Stimulated activated CD4-positive, alpha-beta T cell treated with anti-CD3 and anti-CD28 coated beads, Interleukin-12 subunit alpha, Interleukin-12 subunit beta, amount 100 ng/mL, for 4 hours (primary cell): ENCODE results near the gene ADGRE2.
"Not testable (repeated sequence)": the region's sequence is repeated elsewhere in the genome, so short reads cannot be mapped to it uniquely, and the experiment has no call there.

ENCODE experiments used
- DNase-seq: peaks from one replicate; pipeline ENCODE4 v3.0.0-alpha.2; 2020

ADGRE2 gene

DNA sequence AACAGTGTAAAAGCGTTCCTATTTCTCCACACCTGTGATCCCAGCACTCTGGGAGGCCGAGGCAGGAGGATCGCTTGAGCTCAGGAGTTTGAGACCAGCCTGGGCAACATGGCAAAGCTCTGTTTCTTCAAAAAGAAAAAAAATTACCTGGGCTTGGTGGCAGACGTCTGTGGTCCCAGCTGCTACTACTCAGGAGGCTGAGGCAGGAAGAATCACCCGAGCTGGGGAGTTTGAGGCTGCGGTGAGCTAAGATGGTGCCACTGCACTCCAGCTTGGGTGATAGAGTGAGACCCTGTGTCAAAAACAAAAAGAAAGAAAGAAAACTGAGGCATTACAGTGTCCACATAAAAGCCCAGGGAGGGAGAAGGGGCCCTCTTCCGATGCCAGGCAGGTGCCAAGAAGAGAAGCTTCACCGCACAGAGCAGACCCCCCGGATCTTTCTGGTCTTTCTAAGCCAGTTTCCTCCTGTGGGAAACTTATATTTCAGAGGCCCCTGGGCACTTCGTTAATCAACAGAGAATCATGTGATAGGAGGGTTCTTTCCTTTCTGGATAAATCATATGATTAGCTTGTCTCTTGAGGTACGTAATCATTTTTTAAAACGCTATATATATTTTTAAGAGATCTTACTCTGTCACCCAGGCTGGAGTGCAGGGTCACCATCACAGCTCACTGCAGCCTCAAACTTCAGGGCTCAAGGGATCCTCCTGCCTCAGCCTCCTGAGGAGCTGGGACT, at the start of gene ADGRE2:
TSS of gene ADGRE2 (minus strand) at position 451 of the 736 bp plus-strand sequence. CDS start 1,804 bp downstream, outside the sequence.
- not testable (repeated sequence) for DNase-seq

DNA sequence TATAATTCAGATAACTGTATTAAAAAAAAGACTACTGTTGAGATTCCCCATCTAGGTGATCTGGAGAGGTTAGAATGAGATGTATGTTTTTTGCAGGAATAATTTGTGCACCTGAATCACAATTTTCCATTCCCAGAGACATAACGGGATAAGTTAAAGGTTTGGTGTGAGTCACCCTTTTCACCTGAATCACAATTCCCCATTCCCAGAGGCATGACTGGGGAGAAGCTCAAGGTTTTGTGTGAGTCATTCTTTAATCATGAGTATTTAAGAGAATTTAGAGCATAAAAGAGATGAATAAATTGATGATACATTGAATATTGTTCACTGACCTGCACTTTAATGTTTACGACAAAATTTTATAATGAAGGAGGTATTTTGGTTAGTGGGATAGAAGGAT, 47.6 kb upstream of the ADGRE2 start:
- no peak for DNase-seq

DNA sequence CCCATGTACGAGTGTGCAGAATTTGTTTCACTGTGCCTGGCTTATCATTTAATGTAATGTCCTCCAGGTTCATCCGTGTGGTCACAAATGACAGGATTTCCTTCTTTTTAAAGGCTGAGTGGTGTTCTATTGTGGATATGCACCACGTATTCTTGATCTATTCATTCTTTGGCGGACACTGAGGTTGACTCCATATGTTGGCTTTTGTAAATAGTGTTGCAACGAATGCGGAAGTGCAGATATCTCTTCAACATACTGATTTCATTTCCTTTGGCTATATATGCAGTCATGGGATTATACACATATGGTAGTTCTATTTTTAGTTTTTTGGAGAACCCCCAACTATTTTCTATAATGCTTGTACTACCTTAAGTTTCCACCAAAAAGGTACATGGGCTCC, 43.6 kb upstream of the ADGRE2 start:
- no peak for DNase-seq

DNA sequence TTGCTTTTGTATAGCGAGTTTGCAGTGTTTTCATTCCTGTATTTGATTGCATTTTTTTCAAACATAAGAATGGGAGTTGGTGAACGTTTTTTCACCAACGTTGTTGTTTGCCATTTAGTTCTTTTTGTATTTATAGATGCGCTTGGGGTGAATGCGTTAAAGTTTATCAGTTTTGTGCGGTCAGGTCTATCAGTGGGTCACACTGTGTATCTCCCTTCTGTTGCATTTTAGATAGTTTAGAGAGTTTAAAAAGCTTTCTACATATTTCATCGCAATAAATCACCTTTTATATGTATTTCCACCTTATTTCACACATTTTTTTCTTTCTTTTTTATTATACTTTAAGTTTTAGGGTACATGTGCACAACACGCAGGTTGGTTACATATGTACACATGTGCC, 40.2 kb upstream of the ADGRE2 start:
- DNase-seq, result no peak

DNA sequence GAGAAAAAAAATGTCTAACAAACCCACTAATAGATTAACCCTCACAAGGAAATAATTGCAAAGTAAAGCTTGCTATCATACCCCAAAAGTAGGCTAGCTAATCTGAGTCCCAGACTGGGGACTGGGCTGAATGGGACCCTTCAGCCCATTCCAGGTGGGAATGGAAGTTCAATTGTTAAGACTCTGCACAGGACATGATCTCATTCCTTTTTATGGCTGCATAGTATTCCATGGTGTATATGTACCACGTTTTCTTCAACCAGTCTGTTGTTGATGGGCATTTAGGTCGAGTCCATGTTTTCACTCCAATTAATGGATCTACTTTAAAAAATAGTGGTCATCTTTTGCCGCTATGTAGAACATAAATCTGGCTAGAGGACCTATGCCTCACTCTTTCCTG, 38.7 kb upstream of the ADGRE2 start:
- DNase-seq, result no peak

DNA sequence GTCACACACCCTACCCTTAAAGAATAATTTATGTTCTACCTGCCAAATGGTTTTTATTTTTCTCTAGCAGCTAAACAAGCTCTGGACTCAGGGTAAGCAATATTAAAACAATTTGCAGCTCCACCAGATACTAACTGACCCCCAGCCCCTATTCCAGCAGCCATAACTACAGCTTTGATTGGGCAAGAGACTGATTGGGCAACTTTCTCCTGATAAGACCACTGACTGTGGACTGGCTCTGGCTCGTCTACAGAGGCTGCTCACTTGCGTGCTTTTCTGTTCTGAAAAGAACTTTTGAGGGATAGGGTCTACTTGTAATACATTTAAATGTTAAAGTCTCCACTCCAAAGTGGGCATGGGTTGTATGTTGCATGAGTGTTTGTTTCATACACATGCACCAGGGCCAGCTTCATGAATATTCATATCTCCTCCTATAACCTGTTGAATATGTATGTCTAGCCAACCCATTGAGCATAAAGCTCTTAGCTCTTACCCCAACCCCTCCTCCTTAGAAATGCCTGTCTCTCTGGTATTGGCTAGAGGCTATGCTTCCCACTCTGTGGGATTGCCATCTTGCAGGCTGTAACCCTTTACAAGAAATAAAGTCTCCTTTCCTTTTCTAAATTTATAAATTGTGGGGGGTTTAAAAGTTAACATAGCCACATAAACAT, 36.8 kb upstream of the ADGRE2 start:
- DNase-seq, result no peak

DNA sequence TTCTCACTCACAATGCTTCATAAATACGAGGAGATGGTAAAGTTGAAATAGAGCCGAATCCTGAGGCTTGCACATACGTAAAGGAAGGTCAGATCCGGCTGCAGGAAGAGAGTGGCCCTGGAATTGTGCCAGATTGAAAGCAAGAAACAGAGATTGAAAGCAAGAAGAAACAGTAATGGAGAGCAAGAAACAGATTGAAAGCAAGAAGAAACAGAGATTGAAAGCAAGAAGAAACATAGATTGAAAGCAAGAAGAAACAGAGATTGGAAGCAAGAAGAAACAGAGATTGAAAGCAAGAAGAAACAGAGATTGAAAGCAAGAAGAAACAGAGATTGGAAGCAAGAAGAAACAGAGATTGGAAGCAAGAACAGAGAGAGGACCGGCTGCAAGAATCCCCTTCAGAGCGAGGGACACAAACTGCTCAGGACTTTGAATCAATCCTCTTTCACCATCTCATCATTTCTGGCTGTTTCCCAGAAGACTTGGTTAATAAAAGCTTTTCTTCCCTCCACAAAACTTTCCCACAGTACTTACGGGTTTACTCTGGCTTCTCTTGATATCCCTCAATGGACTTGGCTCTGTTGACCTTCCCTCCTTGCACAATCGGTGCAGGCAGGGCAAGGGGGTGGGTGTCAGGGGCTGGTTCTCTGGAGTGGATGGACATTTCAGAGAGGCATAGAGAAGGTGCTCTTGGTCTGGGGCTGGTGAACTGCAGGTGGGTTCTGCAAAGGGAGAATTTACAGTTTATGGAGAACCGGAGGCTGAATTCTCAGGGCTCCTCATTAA, 31.1 kb upstream of the ADGRE2 start:
- DNase-seq, result no peak

DNA sequence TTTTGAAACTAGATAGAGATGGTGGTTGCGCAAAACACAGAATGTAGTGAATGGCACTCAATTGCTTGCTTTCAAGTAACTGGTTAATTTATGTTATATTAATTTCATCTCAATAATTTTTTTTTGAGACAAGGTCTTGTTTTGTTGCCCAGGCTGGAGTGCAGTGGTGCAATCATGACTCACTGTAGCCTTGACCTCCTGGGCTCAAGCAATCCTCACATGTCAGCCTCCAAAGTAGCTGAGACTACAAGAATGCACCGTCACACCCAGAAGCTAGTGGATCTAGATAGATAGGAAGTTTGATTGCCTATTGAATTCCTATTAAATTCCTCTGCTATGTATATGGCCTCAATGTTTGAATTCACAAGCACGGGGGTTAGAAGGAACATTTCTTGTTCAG, 26.4 kb upstream of the ADGRE2 start:
- no peak for DNase-seq

DNA sequence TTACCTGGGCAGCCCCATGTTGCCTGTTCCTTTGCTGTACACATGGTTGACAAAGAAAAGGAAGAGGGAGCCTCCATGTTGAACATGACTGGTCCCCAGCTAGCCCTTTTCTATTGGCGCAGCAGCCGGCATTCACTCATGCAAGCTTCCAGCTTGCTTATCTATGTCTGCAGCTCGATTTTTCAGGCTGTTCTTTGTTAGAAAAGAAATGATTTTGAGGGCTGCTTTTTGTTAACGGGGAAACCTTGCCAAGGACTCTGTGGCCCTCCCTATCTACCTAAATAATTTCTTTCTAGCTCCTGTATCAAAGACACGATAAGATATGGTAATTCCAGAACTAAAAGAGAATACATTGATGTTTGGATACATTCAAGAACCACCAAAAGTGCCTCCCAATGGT, 20.4 kb upstream of the ADGRE2 start:
- DNase-seq, result no peak

DNA sequence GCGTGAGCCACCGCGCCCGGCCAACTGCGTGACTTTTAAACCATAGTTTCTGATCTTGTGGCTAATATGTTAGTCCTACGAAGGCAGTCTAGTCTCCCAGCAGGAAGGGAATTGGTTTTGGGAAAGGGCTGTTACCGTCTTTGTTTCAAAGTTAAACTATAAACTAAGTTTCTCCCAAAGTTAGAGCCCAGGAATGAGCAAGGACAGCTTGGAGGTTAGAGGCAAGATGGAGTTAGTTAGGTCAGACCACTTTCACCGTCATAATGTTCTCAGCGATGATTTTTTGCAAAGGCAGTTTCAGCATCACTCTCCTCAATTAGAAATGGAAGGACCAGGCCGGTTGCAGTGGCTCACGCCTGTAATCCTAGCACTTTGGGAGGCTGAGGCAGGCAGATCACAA, 17.7 kb upstream of the ADGRE2 start:
- no peak for DNase-seq

DNA sequence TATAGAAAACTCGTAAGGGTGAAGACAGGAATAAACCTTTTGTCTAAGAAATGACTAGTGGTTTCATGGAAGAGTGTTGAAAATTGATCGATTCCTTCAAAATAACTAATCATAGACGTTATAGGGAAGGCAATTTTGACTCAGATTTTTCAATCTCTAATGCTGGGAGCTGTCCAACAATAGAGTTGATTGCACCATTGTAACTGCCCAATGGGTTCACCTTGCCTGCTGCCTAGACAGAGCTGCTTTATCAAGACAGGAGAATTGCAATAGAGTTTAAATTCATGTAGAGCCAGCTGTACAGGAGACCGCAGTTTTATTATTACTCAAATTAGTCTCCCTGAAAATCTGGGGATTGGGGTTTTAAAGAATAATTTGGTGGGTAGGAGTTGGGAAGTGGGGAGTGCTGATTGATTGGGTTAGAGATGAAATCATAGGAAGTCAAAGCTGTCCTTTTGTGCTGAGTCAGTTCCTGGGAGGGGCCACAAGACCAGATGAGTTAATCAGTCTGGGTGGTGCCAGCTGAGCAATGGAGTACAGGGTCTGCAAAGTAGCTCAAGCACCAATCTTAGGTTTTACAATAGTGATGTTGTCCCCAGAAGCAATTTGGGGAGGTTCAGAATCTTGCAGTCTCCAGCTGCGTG, 16.8 kb upstream of the ADGRE2 start:
- DNase-seq, result no peak

DNA sequence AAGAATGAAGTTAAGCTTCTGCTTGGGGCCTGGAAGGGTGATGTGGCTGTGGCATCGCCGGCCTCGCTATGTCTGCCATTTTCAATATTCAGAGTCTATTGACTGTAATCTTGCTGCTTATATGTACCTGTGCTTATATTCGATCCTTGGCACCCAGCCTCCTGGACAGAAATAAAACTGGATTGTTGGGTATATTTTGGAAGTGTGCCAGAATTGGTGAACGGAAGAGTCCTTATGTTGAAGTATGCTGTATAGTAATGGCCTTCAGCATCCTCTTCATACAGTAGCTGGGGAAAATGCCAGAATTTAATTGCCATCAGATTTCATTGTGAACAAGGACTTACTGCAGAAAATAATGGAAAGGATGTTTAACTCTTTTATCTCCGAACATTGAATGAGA, 13.9 kb upstream of the ADGRE2 start:
- DNase-seq, result not testable (repeated sequence)

DNA sequence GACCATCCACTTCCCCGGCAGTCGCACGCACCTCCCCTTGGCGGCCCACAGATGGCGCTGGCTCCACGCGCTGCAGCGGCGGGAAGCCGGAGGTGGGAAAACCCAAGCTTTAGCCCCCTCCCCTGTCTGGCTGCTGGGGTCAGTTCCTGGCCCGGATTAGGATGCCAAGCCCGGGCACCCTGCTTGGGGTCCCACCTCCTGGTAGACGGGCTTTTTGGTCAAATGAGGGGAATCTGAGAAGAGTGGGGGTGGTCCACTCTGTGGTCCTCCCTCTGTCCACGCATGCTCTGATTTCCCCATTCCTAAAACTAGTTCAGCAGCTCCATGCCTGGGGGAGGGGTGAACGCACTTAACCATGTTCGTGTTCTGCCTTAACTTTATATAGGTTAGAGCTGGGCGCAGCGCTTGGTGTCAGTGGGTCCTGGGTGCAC, 8.1 kb upstream of the ADGRE2 start:
- DNase-seq, result peak; percentile 12

DNA sequence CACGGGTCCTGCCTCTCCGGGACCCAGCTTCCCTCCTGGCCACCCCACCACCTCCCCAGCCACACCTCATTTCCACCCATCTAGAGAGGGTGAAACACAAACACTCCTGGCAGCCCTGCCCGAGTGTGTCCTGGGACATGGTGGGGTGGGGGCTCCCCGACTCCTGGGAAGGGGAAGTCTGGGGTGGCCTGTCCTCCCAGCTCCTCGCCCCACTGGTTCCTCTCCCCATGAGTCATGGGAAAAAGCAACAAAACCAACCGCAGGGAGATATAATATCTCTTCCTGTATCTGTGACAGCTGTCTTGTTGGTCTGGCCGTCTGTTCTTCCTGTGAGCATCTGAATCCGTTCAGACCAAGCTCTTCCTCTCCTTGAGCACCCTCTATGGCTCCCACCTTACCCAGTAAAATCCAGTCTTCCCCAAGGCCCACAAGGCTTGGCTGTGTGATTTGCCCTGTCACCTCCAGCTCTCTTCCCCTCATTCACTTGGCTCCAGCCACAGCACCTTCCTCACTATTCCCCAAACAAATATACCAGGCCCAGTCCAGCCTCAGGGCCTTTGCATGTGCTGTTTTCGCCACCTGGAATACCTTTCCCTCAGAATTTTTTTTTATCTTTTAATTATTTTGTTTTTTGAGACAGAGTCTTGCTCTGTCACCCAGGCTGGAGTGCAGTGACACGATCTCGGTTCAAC, 6.9 kb upstream of the ADGRE2 start:
- not testable (repeated sequence) for DNase-seq

DNA sequence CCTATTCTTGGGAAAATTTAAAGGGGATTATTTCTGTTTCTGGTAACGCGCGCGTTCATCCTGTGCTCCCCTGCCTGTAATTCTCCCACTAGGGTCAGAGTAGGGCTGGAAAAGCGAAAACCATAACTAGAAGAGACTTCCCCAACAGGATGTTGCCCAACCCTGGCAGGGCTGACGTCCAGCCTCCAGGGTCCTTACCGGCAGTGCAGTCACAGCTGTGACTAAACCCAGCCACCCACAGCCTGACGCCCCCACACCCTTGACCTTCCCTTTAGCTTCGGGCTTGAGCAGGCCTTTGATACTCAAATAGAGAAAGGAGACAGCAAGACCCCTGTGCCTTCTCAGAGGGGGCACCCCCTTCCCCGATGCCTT, 6.4 kb upstream of the ADGRE2 start:
- DNase-seq, result not testable (repeated sequence)

DNA sequence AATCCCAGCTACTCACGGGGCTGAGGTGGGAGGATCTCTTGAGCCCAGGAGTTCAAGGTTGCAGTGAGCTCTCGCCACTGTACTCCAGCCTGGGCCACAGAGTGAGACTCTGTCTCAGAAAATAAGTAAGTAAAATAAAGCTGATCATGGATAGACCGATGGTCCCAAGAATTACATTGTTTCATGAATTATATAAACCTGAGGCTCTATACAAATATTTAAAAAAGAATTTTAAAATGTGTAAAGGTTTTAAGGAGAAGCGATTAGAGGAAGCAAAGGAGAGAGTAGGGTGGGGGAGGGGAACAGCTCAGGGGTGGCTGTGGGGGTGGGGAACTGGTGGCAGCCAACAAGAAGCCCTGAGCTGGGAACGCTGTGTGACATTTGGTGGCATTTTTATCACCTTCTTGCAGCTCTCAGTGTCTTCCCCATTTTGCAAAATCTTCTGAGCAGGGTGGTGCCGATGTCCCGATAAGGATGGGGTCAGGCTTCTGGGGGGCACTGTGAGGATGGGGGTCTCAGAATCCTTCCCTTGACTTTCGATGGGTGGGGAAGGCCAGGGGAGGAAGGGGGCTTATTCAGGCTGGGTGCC, 5.1 kb upstream of the ADGRE2 start:
- DNase-seq, result not testable (repeated sequence)

DNA sequence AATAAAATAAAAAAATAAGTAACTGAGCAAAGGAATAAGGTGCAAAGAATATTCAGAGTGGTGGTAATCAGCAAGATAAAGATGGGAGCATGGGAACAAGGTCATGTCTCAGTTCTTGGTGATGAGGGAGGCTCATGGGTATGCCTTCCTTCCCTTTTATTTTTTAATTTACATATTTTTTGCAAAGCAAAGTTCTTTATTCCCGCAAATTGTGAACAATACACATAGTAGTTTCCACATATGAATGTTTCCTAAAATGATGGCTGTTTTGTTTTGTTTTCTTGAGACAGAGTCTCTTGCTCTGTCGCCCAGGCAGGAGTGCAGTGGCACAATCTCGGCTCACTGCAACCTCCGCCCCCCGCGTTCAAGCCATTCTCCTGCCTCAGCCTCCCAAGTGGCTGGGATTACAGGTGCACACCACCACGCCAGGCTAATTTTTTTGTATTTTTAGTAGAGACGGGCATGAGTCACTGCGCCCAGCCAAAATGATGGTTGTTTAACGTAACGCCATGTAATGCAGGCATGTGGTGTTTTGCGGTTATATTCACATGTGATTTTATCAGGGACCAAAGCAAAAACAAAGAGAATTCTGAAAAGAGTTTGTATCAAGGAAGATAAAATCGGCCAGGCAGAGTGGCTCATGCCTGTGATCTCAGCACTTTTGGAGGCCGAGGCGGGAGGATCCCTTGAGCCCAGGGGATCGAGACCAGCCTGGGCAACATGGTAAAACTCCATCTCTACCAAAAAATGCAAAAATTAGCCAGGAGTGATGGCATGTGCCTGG, 4.5 kb upstream of the ADGRE2 start:
- no peak for DNase-seq

DNA sequence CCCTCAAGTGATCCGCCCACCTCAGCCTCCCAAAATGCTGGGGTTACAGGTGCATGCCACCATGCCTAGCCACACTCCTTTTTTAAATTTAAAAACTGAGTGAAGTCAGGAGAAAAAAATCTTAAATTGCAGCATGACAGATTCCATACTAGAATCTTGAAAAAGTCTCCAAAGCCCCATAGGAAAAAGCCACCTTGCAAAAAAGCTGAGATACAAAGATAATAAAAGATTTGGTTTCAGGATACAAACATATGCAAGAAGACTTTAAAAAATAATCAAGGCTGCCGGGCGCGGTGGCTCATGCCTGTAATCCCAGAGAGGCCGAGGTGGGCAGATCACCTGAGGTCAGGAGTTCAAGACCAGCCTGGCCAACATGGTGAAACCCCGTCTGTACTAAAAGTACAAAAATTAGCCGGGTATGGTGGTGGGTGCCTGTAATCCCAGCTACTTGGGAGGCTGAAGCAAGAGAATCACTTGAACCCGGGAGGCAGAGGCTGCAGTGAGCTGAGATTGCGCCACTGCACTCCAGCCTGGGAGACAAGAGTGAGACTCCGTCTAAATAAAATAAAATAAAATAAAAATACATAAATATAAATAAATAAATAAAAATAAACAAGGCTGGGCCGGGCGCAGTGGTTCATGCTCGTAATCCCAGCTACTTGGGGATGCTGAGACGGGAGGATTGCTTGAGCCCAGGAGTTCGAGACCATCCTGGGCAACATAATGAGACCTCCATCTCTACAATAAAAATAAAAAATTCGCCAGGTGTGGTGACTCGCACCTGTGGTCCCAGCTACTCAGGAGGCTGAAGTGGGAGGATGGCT, 3.6 kb upstream of the ADGRE2 start:
- DNase-seq, result not testable (repeated sequence)

DNA sequence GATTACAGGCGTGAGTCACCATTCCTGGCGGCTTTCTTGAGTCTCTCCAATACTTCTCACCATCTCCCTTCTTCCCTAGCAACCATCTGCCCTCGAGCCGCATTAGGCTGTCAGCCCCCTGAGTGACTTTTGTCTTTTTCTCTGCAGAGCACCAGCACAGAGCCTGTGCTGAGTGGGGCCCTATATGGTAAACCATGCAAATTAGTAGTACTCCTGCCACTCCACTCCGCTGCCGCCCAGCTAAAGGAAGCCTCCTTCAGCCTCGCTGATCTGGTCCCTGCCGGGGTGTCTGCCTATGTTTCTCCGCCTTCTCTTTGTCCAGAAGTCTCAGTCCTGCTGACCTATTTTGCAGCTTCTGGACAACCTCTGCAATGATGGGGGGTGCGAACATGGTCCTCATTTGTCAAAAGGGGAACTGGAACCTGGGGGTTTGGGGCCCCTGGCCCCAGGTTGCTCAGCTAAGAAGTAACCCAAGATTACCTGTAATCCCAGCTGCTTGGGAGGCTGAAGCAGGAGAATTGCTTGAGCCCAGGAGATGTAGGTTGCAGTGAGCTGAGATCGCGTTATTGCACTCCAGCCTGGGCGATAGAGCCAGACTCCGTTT, 2.4 kb upstream of the ADGRE2 start:
- not testable (repeated sequence) for DNase-seq

DNA sequence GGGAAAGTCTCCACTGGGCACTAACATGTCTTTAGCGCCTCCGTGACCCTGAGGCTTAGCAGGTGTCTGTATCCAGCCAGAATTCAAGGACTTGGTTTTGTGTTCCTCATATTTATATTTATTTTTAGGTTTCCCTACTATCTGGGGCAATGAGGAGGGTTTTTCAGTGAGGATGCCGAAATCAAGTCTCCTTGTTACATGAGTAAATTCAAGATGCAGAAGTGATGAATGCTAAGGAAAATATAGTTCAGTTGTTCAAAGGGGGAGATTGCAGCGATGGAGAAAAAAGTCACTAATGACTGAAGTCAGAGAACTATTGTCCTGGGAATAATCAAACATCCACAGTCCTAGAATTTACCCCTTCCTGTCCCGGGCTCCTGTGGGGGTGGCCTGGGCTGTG, 791 bp upstream of the ADGRE2 start:
- no peak for DNase-seq
